B cell (primary cell): Measurements from ENCODE around the gene OSGEP. TPM values are rescaled to one million over a fixed set of nuclear protein-coding genes. Genes with fewer than 3 reads are reported as not detected.

Experiments used
- ATAC-seq: fragments of 200-7000 bp; cut with Tn5 transposase; one replicate; pipeline ENCODE4 v1.10.0; 2021; ENCODE audit warnings: low read depth, mild to moderate bottlenecking, moderate number of reproducible peaks, moderate library complexity
- CTCF ChIA-PET: fragments of 350-600 bp; sonication (Branson Sonifier 250); formaldehyde crosslinking; loops from one replicate; lab custom pipeline; 2021; ENCODE audit warnings: antibody characterized with exemption, inconsistent platforms; lab: Charles Lee
- POLR2A ChIA-PET: fragments of 350-600 bp; sonication (Branson Sonifier 250); formaldehyde crosslinking; loops from one replicate; lab custom pipeline; 2021; ENCODE audit warnings: antibody characterized with exemption; lab: Charles Lee
- DNase-seq: peaks from one replicate; pipeline ENCODE4 v3.0.0; 2013
- H2AFZ ChIP-seq: 2 replicates; pipeline ENCODE4 v1.6.1; 2012; ENCODE audit warnings: mild to moderate bottlenecking, low read depth, low read length; ENCODE audit not compliant: insufficient read depth, poor library complexity, severe bottlenecking
- H3K27ac ChIP-seq, 2 donors: 1 replicate in 1 of 2; 2 replicates in 1 of 2; pipeline ENCODE4 v1.5.1; 2012 to 2013; ENCODE audit warnings: low read length in 2 of 2, mild to moderate bottlenecking in 2 of 2, moderate library complexity in 1 of 2
- H3K27me3 ChIP-seq, 4 experiments: fragments of 200-600 bp in 1 of 4; sonication (generic) in 1 of 4; replicated peaks in 1 of 4; 1 replicate in 2 of 4; 2 replicates in 2 of 4; pipeline versions ENCODE4 v1.6.1 to v1.7.0; 2013 to 2016; ENCODE audit warnings: low read length in 3 of 4, mild to moderate bottlenecking in 2 of 4, mixed read lengths in 1 of 4, moderate library complexity in 1 of 4; ENCODE audit not compliant: insufficient read depth in 4 of 4, control insufficient read depth in 3 of 4; ENCODE audit errors: control extremely low read depth in 1 of 4
- H3K36me3 ChIP-seq, 2 experiments: replicated peaks in 1 of 2; 1 replicate in 1 of 2; 2 replicates in 1 of 2; pipeline versions ENCODE4 v1.6.1 to v1.7.1; 2013; ENCODE audit warnings: low read length in 1 of 2; ENCODE audit not compliant: insufficient read depth in 2 of 2, control insufficient read depth in 1 of 2; ENCODE audit errors: control extremely low read depth in 1 of 2, extremely low read depth in 1 of 2
- H3K4me1 ChIP-seq, 2 donors: fragments of 200-600 bp in 1 of 2; sonication (generic) in 1 of 2; 1 replicate in 1 of 2; 2 replicates in 1 of 2; pipeline versions ENCODE4 v1.5.1 to v1.6.1; 2013 to 2017; ENCODE audit warnings: low read length in 2 of 2; ENCODE audit not compliant: control insufficient read depth in 2 of 2, insufficient read depth in 2 of 2
- H3K4me2 ChIP-seq: replicated peaks from 2 replicates; pipeline ENCODE3; 2012; ENCODE audit warnings: mild to moderate bottlenecking, low read depth, low read length; ENCODE audit not compliant: poor library complexity, severe bottlenecking
- H3K4me3 ChIP-seq, 5 experiments: fragments of 200-600 bp in 1 of 5; sonication (generic) in 1 of 5; 1 replicate in 3 of 5; 2 replicates in 2 of 5; pipeline versions ENCODE4 v1.5.1 to v1.7.0; 2011 to 2016; ENCODE audit warnings: low read length in 4 of 5, mild to moderate bottlenecking in 4 of 5, low read depth in 2 of 5, control low read depth in 1 of 5, moderate library complexity in 1 of 5; ENCODE audit not compliant: insufficient read depth in 1 of 5; ENCODE audit errors: control extremely low read depth in 1 of 5, extremely low read depth in 1 of 5
- H3K79me2 ChIP-seq: fragments of 200-600 bp; sonication (generic); one replicate; pipeline ENCODE4 v1.6.0; 2016; ENCODE audit warnings: low read length; ENCODE audit not compliant: control insufficient read depth, insufficient read depth
- H3K9ac ChIP-seq: fragments of 200-600 bp; sonication (generic); 2 replicates; pipeline ENCODE4 v1.6.1; 2017; ENCODE audit warnings: mild to moderate bottlenecking, low read length, moderate library complexity
- H3K9me3 ChIP-seq, 3 donors: one replicate each; pipeline versions ENCODE4 v1.6.1 to v1.7.1; 2013; ENCODE audit warnings: low read length in 2 of 3; ENCODE audit not compliant: control insufficient read depth in 2 of 3, insufficient read depth in 1 of 3; ENCODE audit errors: control extremely low read depth in 1 of 3
- H4K20me1 ChIP-seq: 2 replicates; pipeline ENCODE4 v1.6.0; 2012; ENCODE audit warnings: mild to moderate bottlenecking, low read length; ENCODE audit not compliant: insufficient read depth, control insufficient read depth, poor library complexity, severe bottlenecking
- H3K27ac Mint-ChIP-seq: one replicate; pipeline ENCODE4 v1.8.0; 2021; ENCODE audit warnings: mixed read lengths
- H3K27me3 Mint-ChIP-seq: one replicate; pipeline ENCODE4 v1.8.0; 2021; ENCODE audit warnings: mixed read lengths
- H3K4me1 Mint-ChIP-seq: one replicate; pipeline ENCODE4 v1.8.0; 2021; ENCODE audit warnings: mixed read lengths
- H3K4me3 Mint-ChIP-seq: one replicate; pipeline ENCODE4 v1.8.0; 2021; ENCODE audit warnings: mixed read lengths
- H3K9me3 Mint-ChIP-seq: one replicate; pipeline ENCODE4 v1.8.0; 2022; ENCODE audit warnings: mixed read lengths; ENCODE audit not compliant: insufficient read depth
- CTCF ChIP-seq: fragments of 200-600 bp; IDR thresholded peaks from one replicate; pipeline ENCODE4 v1.8.0; 2022; ENCODE audit warnings: antibody characterized with exemption, mild to moderate bottlenecking
- EZH2 ChIP-seq: IDR thresholded peaks from 2 replicates; pipeline ENCODE4 v1.6.1; 2012; ENCODE audit warnings: borderline replicate concordance, low read depth, mild to moderate bottlenecking, moderate library complexity, low read length; ENCODE audit not compliant: insufficient read depth, poor library complexity, severe bottlenecking
- WGBS: methylation state at CpG from one replicate; pipeline ENCODE4 v1.1.5; 2013; ENCODE audit warnings: missing lambda C conversion rate; ENCODE audit not compliant: insufficient coverage; 5-methylcytosine and 5-hydroxymethylcytosine counted together
- intact Hi-C: fragments of 100-400 bp; cut with micrococcal nuclease; formaldehyde crosslinking; loops from one replicate; pipeline ENCODE4 v1.10.0; 2022
- polyA plus RNA-seq: library from polyadenylated mRNA; depleted of rRNA; stranded (reverse); fragments of >200 nt; gene quantifications from 2 replicates; pipeline ENCODE4 v1.2.3, GENCODE V29; 2012
- total RNA-seq, 2 donors: library from RNA; stranded (reverse); fragments of 120-200 nt in 1 of 2; gene quantifications; 1 replicate in 1 of 2; 2 replicates in 1 of 2; pipeline versions ENCODE4 v1.2.3 to v1.2.4, GENCODE V29; 2013 to 2022

OSGEP gene
- total and polyA plus RNA-seq, 2 donors (not counting 1 experiment from before 2014, with no cell fraction given) = 117 to 156 TPM

- no peaks in the 10 kb centered on the region for H3K27me3 ChIP-seq
- Mint-ChIP-seq H3K4me3 (peak overlapping the region; percentile 94), H3K27ac (peak overlapping the region; percentile 98), H3K27me3 (no peaks in the 10 kb centered on the region), H3K4me1 (peaks cover 45% of the 10 kb centered on the region), H3K9me3 (no peaks in the 10 kb centered on the region)
- intact Hi-C loops = loop anchor here (1.0 to 10.0 kb wide), 6 partner anchors 9 to 994 kb away; partner anchors contain the start of genes CHD8, PARP2, PNP and TEP1
- WGBS = under 1% methylated on average over 27 of the region's 32 CpGs
- peak; percentile 93 for DNase-seq
- H2AFZ ChIP-seq = peak overlapping the region; percentile 33
- H3K36me3 ChIP-seq = peaks cover 16 to 39% of the 10 kb centered on the region in 2 experiments
- peak overlapping the region; percentile 34 to 90 (median 81) for H3K4me3 ChIP-seq
- ChIA-PET POLR2A (interaction anchor here (0.6 to 3.2 kb wide), 6 partner anchors 9 to 221 kb away, joined by 3 to 20 read pairs (median 6); partner anchors contain the start of genes PARP2 and PNP), CTCF (interaction anchor here (1.0 to 4.9 kb wide), 6 partner anchors 9 to 230 kb away, joined by 3 to 40 read pairs (median 6); partner anchors contain the start of genes PNP and TEP1)
- TF ChIP-seq CTCF (no peak), EZH2 (no peak)
- no peaks in the 10 kb centered on the region for H3K9me3 ChIP-seq
- H3K79me2 ChIP-seq = peaks cover 35% of the 10 kb centered on the region
- ATAC-seq = peak; percentile 25
- peaks cover 27% of the 10 kb centered on the region for H4K20me1 ChIP-seq
- H3K9ac ChIP-seq = peak overlapping the region; percentile 89
- peaks cover 41 to 67% of the 10 kb centered on the region in 2 donors for H3K4me1 ChIP-seq
- H3K27ac ChIP-seq = peak overlapping the region; percentile 98
- peak overlapping the region; percentile 87 for H3K4me2 ChIP-seq
Observed at GRCh38 chr14:20460458-20461224, 6.0 kb upstream of the OSGEP start.
